ENCODE results near the gene HES7. TPM values are rescaled to one million over a fixed set of nuclear protein-coding genes. Genes with fewer than 3 reads are reported as not detected.

HES7 gene
- total RNA-seq, 2 donors from 2014 or later, result 0.34 TPM; not detected in 1

DNA sequence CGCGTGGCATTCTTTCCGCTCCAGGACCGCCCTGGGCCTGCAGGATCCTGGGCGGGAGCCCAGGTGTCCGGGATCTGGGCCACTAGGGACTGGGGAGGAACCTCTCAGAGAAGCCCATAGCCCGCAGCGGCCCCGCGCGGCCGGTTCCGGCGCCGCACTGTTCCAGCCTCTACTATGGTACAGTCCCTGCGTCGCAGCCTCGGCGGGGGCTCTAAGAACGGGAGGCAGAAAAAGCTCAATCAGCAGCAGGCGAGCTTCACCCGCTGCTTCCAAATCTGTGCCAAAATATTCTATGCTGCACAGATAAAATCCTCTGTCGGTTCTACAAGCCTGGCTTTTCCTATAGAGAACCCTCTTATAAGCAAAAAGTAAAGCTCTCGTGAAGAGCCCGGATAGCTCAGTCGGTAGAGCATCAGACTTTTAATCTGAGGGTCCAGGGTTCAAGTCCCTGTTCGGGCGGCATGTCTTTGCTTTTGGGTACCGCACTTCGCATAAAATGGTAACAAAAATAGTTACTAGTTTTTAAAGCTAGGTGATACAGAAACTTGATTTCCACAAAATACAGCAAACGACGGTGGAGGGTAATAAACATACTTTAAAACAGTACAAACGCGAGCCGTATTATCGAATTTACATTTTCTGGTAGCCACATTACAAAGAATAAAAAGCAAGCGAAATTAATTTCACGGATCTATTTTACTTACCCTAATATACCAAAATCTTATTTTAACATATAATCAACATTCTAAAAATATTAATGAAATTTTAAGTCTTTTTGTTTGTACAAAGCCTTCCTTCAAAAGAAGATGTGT is 4.9 kb downstream of the HES7 start:
- no peaks in the 10 kb centered on the region for H3K27me3 ChIP-seq (replicated peaks; ENCODE audit: insufficient read depth)
- intact Hi-C loops (cut with DNase I), result loop anchor here (2.0 kb wide), 1 partner anchor 102 kb away; no protein-coding TSS in a partner anchor
- TF ChIP-seq, protein P1, sequence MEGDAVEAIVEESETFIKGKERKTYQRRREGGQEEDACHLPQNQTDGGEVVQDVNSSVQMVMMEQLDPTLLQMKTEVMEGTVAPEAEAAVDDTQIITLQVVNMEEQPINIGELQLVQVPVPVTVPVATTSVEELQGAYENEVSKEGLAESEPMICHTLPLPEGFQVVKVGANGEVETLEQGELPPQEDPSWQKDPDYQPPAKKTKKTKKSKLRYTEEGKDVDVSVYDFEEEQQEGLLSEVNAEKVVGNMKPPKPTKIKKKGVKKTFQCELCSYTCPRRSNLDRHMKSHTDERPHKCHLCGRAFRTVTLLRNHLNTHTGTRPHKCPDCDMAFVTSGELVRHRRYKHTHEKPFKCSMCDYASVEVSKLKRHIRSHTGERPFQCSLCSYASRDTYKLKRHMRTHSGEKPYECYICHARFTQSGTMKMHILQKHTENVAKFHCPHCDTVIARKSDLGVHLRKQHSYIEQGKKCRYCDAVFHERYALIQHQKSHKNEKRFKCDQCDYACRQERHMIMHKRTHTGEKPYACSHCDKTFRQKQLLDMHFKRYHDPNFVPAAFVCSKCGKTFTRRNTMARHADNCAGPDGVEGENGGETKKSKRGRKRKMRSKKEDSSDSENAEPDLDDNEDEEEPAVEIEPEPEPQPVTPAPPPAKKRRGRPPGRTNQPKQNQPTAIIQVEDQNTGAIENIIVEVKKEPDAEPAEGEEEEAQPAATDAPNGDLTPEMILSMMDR (IDR thresholded peaks at IDR 0.05), result peak; percentile 74 to 94 (median 84)
- TF ChIP-seq POLR2A (IDR thresholded peaks at IDR 0.05), result peak; percentile 3
- peak; percentile 78 for TF ChIP-seq POLR2AphosphoS5 (IDR thresholded peaks at IDR 0.05)
- peaks cover 10% of the 10 kb centered on the region for H3K4me1 ChIP-seq (replicated peaks)
- DNase-seq (ENCODE audit: low spot score), result peak; percentile 87
- H3K4me3 ChIP-seq, result peak overlapping the region; percentile 34 to 44
- no peaks in the 10 kb centered on the region for H3K9me3 ChIP-seq
- no peaks in the 10 kb centered on the region for H3K36me3 ChIP-seq
- peak overlapping the region; percentile 78 to 82 for H3K27ac ChIP-seq
- under 1% methylated on average over 38 of the region's 38 CpGs for WGBS

GRCh38 chr17:8117980-8118768 is 5.7 kb downstream of the HES7 start, which contains the start of gene ALOXE3:
TSS of gene ALOXE3 (minus strand) at chr17:8118514. CDS start at chr17:8117990, 524 bp downstream.
- TF ChIP-seq POLR2A (IDR thresholded peaks at IDR 0.05) (no peak), POLR2AphosphoS5 (IDR thresholded peaks at IDR 0.05) (peak; percentile 30)
- TF ChIP-seq, protein P1 (IDR thresholded peaks at IDR 0.05), result peak in 2 of 4 experiments; percentile 12 to 20
- DNase-seq (ENCODE audit: low spot score), result peak; percentile 67
- H3K4me1 ChIP-seq (replicated peaks), result peaks cover 5% of the 10 kb centered on the region
- 1% methylated on average over 33 of the region's 33 CpGs for WGBS
- H3K36me3 ChIP-seq, result no peaks in the 10 kb centered on the region
- peak within 1 kb of the TSS; percentile 78 to 82 for H3K27ac ChIP-seq
- no peaks in the 10 kb centered on the region for H3K9me3 ChIP-seq
- intact Hi-C loops (cut with DNase I), result loop anchor here (2.0 kb wide), 1 partner anchor 103 kb away; no protein-coding TSS in a partner anchor
- H3K27me3 ChIP-seq (replicated peaks; ENCODE audit: insufficient read depth), result no peaks in the 10 kb centered on the region
- H3K4me3 ChIP-seq, result peak within 1 kb of the TSS; percentile 34 to 44

DNA sequence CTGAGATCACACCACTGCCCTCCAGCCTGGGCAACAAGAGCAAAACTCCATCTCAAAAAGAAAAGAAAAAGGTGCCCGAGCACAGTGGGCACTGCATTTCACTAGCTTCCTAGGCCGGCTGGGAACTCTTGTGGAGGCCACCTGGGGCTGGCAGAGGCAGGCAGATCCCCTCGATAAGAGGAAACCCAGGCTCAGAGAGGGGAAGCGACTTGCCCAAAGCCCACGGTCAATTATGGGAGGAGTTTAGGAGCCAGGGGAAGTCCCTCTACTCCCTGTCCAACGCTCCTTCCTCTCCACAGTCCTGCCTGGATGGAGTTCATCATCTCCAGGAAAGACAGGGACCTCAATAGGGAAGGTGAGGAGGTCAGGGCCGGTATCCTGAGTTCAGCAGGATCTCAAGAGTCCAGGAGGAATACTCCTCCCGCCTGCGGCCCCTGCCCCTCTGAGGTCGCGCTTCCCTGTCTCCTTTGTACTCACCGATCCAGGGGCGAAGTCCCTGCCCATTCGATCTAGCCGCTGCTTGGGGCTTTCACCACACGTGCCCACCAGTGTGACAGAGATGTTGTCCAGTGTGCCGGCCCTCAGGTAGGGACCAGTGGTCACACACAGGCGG is 6.4 kb downstream of the HES7 start:
- Histone ChIP-seq H3K27me3 (replicated peaks; ENCODE audit: insufficient read depth) (no peaks in the 10 kb centered on the region), H3K9me3 (no peaks in the 10 kb centered on the region), H3K36me3 (no peaks in the 10 kb centered on the region), H3K27ac (peak overlapping the region; percentile 78 to 82), H3K4me1 (replicated peaks) (peaks cover 5% of the 10 kb centered on the region), H3K4me3 (peak overlapping the region; percentile 34 to 44)
- intact Hi-C loops (cut with DNase I), result no loop called here
- WGBS, result 18% methylated on average over 18 of the region's 18 CpGs
- no peak for DNase-seq (ENCODE audit: low spot score)
- no peak for TF ChIP-seq POLR2A (IDR thresholded peaks at IDR 0.05)
- TF ChIP-seq, protein P1 (IDR thresholded peaks at IDR 0.05), result no peak
- TF ChIP-seq POLR2AphosphoS5 (IDR thresholded peaks at IDR 0.05), result no peak

DNA sequence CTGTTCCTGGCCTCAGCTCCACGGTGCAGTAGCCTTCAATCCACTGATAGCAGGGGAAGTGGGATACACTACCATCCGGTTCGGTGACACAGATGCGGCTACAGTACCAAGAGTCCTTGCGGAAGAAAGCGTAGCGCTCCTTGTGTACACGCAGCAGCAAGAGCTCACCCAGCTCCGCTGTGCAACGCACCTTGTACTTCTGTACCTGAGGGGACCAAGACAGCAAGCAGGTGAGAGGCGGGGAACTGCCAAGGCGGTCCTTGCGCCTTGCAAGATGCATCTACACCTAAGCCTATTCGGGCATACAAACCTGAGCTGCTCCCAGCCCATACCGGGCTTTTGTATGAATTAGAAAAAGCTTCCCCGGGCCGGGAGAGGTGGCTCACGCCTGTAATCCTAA is 7.1 kb downstream of the HES7 start:
- Histone ChIP-seq H3K36me3 (no peaks in the 10 kb centered on the region), H3K27ac (no peak overlapping the region), H3K4me1 (replicated peaks) (peaks cover 5% of the 10 kb centered on the region), H3K4me3 (no peak overlapping the region), H3K9me3 (no peaks in the 10 kb centered on the region), H3K27me3 (replicated peaks; ENCODE audit: insufficient read depth) (no peaks in the 10 kb centered on the region)
- no peak for DNase-seq (ENCODE audit: low spot score)
- WGBS, result 58% methylated on average over 18 of the region's 18 CpGs
- no peak for TF ChIP-seq POLR2A (IDR thresholded peaks at IDR 0.05)
- TF ChIP-seq POLR2AphosphoS5 (IDR thresholded peaks at IDR 0.05), result no peak
- TF ChIP-seq, protein P1 (IDR thresholded peaks at IDR 0.05), result no peak
- intact Hi-C loops (cut with DNase I), result no loop called here
